Measurements from ENCODE around the gene FOXK1. TPM values are rescaled to one million over a fixed set of nuclear protein-coding genes. Genes with fewer than 3 reads are reported as not detected.

FOXK1 gene
- polyA plus RNA-seq, 1 experiment: 3.3 TPM

DNA sequence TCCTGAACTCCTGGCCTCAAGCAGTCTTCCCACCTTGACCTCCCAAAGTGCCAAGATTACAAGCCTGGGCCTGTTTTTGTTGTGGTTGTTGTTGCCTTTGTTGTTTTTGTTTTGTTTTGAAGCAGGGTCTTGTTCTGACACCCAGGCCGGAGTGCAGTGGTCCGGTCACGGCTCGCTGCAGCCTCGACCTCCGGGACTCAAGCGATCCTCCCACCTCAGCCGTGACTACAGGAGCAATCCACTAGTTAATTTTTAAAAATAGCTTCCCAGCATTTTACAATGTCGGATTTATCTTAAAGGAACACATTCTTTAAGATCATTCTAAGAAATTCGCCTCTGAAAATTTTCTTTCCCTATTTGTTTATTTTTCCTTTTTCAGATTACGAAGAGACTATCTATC lies 65.7 kb downstream of the FOXK1 start:
- POLR2A ChIA-PET: no interaction called here
- peaks cover 13% of the 10 kb centered on the region for H3K36me3 ChIP-seq (ENCODE audit: control insufficient read depth, insufficient read depth, low read length)
- H3K4me3 ChIP-seq (ENCODE audit: low read depth, low read length): no peak overlapping the region
- no peaks in the 10 kb centered on the region for H3K27me3 ChIP-seq (ENCODE audit: control insufficient read depth, insufficient read depth, low read length)
- TF ChIP-seq, protein P1, sequence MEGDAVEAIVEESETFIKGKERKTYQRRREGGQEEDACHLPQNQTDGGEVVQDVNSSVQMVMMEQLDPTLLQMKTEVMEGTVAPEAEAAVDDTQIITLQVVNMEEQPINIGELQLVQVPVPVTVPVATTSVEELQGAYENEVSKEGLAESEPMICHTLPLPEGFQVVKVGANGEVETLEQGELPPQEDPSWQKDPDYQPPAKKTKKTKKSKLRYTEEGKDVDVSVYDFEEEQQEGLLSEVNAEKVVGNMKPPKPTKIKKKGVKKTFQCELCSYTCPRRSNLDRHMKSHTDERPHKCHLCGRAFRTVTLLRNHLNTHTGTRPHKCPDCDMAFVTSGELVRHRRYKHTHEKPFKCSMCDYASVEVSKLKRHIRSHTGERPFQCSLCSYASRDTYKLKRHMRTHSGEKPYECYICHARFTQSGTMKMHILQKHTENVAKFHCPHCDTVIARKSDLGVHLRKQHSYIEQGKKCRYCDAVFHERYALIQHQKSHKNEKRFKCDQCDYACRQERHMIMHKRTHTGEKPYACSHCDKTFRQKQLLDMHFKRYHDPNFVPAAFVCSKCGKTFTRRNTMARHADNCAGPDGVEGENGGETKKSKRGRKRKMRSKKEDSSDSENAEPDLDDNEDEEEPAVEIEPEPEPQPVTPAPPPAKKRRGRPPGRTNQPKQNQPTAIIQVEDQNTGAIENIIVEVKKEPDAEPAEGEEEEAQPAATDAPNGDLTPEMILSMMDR (IDR thresholded peaks at IDR 0.05; ENCODE audit: insufficient read depth, low read depth, low read length): no peak
- no peak for DNase-seq (ENCODE audit: low read depth)
- CTCF ChIA-PET: interaction anchor here (1.5 to 1.9 kb wide), 2 partner anchors 10 to 64 kb away, joined by 3 to 6 read pairs; no protein-coding TSS in a partner anchor

DNA sequence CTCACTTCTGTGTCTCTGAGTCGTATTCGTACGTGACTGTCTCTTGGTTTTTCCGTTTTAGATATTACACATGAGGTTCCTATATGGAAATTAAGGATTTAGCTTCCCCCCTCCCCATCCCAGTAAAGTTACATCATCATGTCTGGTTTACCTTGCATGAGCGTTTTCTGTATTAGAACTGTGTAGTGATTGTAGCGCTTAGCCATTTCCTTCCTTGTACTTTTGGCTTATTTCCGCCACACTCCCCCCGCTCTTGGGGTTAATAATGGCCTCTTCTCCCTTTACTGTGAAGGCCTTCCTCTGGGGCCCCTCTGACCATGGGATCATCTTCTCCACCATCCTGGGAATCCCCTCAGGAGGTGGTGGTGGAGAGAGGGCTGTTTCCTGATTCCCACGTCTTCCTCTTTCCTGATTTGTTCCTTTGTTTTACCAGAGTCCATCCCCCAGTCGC lies 66.2 kb downstream of the FOXK1 start:
- ChIA-PET POLR2A (no interaction called here), CTCF (interaction anchor here (1.5 kb wide), 1 partner anchor 10 kb away, joined by 3 read pairs; no protein-coding TSS in a partner anchor)
- no peak for DNase-seq (ENCODE audit: low read depth)
- TF ChIP-seq, protein P1 (IDR thresholded peaks at IDR 0.05; ENCODE audit: insufficient read depth, low read depth, low read length): no peak
- Histone ChIP-seq H3K36me3 (ENCODE audit: control insufficient read depth, insufficient read depth, low read length) (peaks cover 11% of the 10 kb centered on the region), H3K4me3 (ENCODE audit: low read depth, low read length) (no peak overlapping the region), H3K27me3 (ENCODE audit: control insufficient read depth, insufficient read depth, low read length) (no peaks in the 10 kb centered on the region)

DNA sequence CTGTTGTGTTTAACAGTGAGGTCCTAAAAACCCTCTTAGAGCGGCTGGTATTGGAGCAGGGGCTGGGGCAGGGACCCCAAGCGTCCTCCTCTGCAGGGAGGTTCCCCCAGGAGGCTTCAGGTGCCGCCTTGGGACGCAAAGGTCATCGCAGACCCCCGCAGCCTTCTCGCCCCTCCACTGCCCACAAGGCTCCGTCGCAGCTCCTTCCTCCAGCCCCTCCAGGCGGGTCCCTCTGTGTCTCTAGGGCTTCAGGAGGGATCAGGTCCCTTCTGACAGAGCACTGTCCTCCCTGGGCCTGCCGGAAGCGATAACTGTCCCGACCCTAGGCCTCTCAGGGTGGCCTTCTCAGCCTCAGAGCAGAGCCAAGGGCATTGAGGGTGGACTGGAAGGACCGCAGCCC lies 67.3 kb downstream of the FOXK1 start:
- ChIA-PET CTCF (interaction anchor here (0.9 kb wide), 1 partner anchor 19 kb away, joined by 4 read pairs; no protein-coding TSS in a partner anchor), POLR2A (no interaction called here)
- DNase-seq (ENCODE audit: low read depth): no peak

DNA sequence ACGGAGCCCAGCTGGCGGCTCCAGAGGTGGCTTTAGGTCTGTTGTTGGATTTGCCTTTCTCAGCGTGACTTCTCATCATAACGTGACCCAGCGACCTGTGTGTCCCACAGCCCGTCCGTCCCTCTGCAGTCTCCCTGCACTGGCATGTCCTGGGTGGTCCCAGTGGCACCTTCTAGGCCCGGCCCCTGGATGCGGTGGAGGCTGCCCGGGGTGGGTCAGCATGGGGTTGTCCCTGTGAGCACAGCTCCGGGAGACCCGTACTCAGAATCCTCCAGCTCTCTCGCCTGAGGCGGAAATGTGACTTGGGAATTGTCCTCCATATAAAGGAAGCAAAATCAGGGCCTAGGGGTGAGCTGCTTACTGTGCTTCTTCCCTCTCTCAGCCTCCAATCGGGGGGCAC lies 67.7 kb downstream of the FOXK1 start:
- no peak for DNase-seq (ENCODE audit: low read depth)
- Histone ChIP-seq H3K27me3 (ENCODE audit: control insufficient read depth, insufficient read depth, low read length) (no peaks in the 10 kb centered on the region), H3K36me3 (ENCODE audit: control insufficient read depth, insufficient read depth, low read length) (peaks cover 18% of the 10 kb centered on the region), H3K4me3 (ENCODE audit: low read depth, low read length) (no peak overlapping the region)
- TF ChIP-seq, protein P1 (IDR thresholded peaks at IDR 0.05; ENCODE audit: insufficient read depth, low read depth, low read length): no peak
- ChIA-PET CTCF (no interaction called here), POLR2A (no interaction called here)

More for the DNA sequence above, 67.3 kb downstream of the FOXK1 start:
- Histone ChIP-seq H3K27me3 (ENCODE audit: control insufficient read depth, insufficient read depth, low read length) (no peaks in the 10 kb centered on the region), H3K4me3 (ENCODE audit: low read depth, low read length) (no peak overlapping the region), H3K36me3 (ENCODE audit: control insufficient read depth, insufficient read depth, low read length) (peaks cover 14% of the 10 kb centered on the region)
- TF ChIP-seq, protein P1 (IDR thresholded peaks at IDR 0.05; ENCODE audit: insufficient read depth, low read depth, low read length): no peak

DNA sequence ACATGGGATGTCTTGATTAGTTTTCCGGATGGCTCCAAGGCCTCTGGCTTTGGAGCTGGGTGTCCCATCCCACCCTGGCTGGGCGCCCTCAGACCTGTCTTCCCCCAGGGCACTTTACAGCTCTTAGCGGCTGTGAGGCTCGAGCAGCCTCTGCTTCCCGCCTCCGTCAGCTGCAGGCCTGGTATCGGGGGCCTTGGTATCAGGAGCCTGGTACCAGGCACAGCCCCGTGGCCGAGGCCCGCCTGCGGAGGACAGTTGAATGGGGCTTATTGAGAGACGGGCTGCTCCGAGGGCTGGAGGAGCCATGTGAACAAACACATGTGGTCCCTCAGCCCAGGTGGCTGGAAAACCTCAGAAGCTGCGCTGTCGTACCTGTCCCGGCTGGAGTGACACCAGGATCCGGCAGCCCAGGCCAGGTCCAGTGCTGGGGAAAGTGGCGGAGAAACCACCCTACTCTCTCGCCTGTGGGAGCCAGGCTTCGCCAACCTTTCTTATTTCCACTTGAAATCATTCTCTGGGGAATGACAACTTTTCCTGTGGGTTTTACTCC lies 69.4 kb downstream of the FOXK1 start:
- ChIA-PET CTCF (no interaction called here), POLR2A (no interaction called here)
- Histone ChIP-seq H3K36me3 (ENCODE audit: control insufficient read depth, insufficient read depth, low read length) (peaks cover 21% of the 10 kb centered on the region), H3K4me3 (ENCODE audit: low read depth, low read length) (no peak overlapping the region), H3K27me3 (ENCODE audit: control insufficient read depth, insufficient read depth, low read length) (no peaks in the 10 kb centered on the region)
- no peak for DNase-seq (ENCODE audit: low read depth)
- TF ChIP-seq, protein P1 (IDR thresholded peaks at IDR 0.05; ENCODE audit: insufficient read depth, low read depth, low read length): no peak
